ENCODE data around the gene KIF26B. TPM values are rescaled to one million over a fixed set of nuclear protein-coding genes. Genes with fewer than 3 reads are reported as not detected.

The KIF26B gene
- total and polyA plus RNA-seq, 2 of the 4 experiments (the other 2 are of a cell fraction) = 0.53 to 0.54 TPM

DNA sequence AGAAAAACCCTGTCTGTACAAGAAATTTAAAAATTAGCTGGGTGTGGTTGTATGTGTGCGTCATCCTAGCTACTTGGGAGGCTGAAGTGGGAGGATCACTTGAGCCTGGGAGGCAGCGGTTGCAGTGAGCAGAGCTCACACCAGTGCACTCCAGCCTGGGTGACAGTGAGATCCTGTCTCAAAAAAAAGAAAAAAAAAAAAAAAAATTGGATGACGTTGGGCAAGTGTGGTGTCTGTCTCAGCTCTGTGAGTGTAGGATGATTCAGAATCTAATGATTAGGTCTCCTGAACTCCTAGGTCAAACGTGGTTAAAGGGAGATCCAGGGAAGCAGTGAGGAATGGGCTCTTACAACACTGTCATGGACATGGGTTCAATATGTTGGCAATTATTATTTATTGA lies 435.9 kb downstream of the KIF26B start:
- Histone ChIP-seq H2AK5ac (ENCODE audit: low read depth, low read length) (no peak overlapping the region), H3K36me3 (ENCODE audit: control insufficient read depth, insufficient read depth, low read length) (no peaks in the 10 kb centered on the region), H3K9ac (ENCODE audit: low read depth, low read length) (no peak overlapping the region), H2AFZ (replicated peaks; ENCODE audit: low read length, poor library complexity) (no peak overlapping the region), H4K5ac (ENCODE audit: low read depth, low read length) (no peak overlapping the region), H3K23ac (ENCODE audit: low read depth, low read length) (no peak overlapping the region), H3K14ac (replicated peaks; ENCODE audit: low read depth, low read length) (no peak overlapping the region), H2AK9ac (replicated peaks; ENCODE audit: low read depth, low read length, poor library complexity) (no peak overlapping the region), H3K9me3 (ENCODE audit: control insufficient read depth, insufficient read depth, low read length) (no peaks in the 10 kb centered on the region), H4K8ac (ENCODE audit: low read depth in 2 of 2, low read length in 2 of 2) (no peak overlapping the region), H3K4me1 (ENCODE audit: control insufficient read depth, insufficient read depth, low read length) (peaks cover 3% of the 10 kb centered on the region), H3K9me1 (ENCODE audit: insufficient read depth, low read length) (no peaks in the 10 kb centered on the region), H4K20me1 (ENCODE audit: insufficient read depth, low read length) (no peaks in the 10 kb centered on the region), H2BK5ac (ENCODE audit: low read depth, low read length, poor library complexity, severe bottlenecking) (no peak overlapping the region), H3K4ac (ENCODE audit: low read depth, low read length) (no peak overlapping the region), H2BK120ac (ENCODE audit: low read depth, low read length) (no peak overlapping the region), H3K27ac (ENCODE audit: insufficient read depth, low read length) (no peak overlapping the region), H3K18ac (ENCODE audit: low read depth, low read length) (no peak overlapping the region), H4K91ac (ENCODE audit: insufficient read depth, low read depth, low read length) (no peak overlapping the region), H3K79me1 (ENCODE audit: low read depth in 1 of 2, low read length in 2 of 2) (no peaks in the 10 kb centered on the region), H3K4me2 (ENCODE audit: low read depth, low read length) (no peak overlapping the region), H3K56ac (ENCODE audit: extremely low read depth, insufficient read depth, low read length) (no peak overlapping the region), H3K27me3 (ENCODE audit: control insufficient read depth, insufficient read depth, low read length) (no peaks in the 10 kb centered on the region; the same call in 1 of the 2 replicates), H2BK20ac (ENCODE audit: low read depth, low read length) (no peak overlapping the region), H3K4me3 (ENCODE audit: insufficient read depth, low read depth, low read length) (no peak overlapping the region), H2BK15ac (ENCODE audit: low read depth, low read length) (no peak overlapping the region)
- intact Hi-C loops (cut with micrococcal nuclease) (loop anchor here (10.0 kb wide), 2 partner anchors 184 to 284 kb away; no protein-coding TSS in a partner anchor), in situ Hi-C loops (cut with MboI; ENCODE audit: low sequenced_read_pairs) (no loop called here), dilution Hi-C loops (cut with HindIII; ENCODE audit: low sequenced_read_pairs, unreplicated experiment) (no loop called here)
- ChIA-PET CTCF (interaction anchor here (0.6 kb wide), 1 partner anchor 141 kb away, joined by 4 read pairs; no protein-coding TSS in a partner anchor), POLR2A (ENCODE audit: unreplicated experiment) (no interaction called here)
- TF ChIP-seq, protein P1, sequence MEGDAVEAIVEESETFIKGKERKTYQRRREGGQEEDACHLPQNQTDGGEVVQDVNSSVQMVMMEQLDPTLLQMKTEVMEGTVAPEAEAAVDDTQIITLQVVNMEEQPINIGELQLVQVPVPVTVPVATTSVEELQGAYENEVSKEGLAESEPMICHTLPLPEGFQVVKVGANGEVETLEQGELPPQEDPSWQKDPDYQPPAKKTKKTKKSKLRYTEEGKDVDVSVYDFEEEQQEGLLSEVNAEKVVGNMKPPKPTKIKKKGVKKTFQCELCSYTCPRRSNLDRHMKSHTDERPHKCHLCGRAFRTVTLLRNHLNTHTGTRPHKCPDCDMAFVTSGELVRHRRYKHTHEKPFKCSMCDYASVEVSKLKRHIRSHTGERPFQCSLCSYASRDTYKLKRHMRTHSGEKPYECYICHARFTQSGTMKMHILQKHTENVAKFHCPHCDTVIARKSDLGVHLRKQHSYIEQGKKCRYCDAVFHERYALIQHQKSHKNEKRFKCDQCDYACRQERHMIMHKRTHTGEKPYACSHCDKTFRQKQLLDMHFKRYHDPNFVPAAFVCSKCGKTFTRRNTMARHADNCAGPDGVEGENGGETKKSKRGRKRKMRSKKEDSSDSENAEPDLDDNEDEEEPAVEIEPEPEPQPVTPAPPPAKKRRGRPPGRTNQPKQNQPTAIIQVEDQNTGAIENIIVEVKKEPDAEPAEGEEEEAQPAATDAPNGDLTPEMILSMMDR (conservative IDR thresholded peaks at IDR 0.05; ENCODE audit: low read depth, low read length) = no peak
- TF ChIP-seq MAFK (IDR thresholded peaks at IDR 0.05; ENCODE audit: low read depth, low read length) = no peak
- TF ChIP-seq POLR2A (IDR thresholded peaks at IDR 0.05; ENCODE audit: low read depth, low read length) = no peak
- no peak for TF ChIP-seq CEBPB (IDR thresholded peaks at IDR 0.05; ENCODE audit: low read depth, low read length)
- no peak for TF ChIP-seq SMC3 (IDR thresholded peaks at IDR 0.05; ENCODE audit: low read depth, low read length)
- no peak for TF ChIP-seq NFE2L2 (IDR thresholded peaks at IDR 0.05; ENCODE audit: low read depth, low read length)
- no peak for TF ChIP-seq RFX5 (IDR thresholded peaks at IDR 0.05; ENCODE audit: low read depth, low read length)
- no peak for TF ChIP-seq CHD1 (IDR thresholded peaks at IDR 0.05; ENCODE audit: low read depth, low read length)
- TF ChIP-seq MAZ (IDR thresholded peaks at IDR 0.05; ENCODE audit: borderline replicate concordance, low read depth, low read length) = no peak
- no peak for TF ChIP-seq BHLHE40 (IDR thresholded peaks at IDR 0.05; ENCODE audit: low read depth, low read length)
- TF ChIP-seq MXI1 (IDR thresholded peaks at IDR 0.05; ENCODE audit: borderline replicate concordance, low read depth, low read length) = no peak
- no peak for TF ChIP-seq RCOR1 (IDR thresholded peaks at IDR 0.05; ENCODE audit: insufficient replicate concordance, low read length)
- no peak for TF ChIP-seq RAD21 (IDR thresholded peaks at IDR 0.05; ENCODE audit: low read length)
- TF ChIP-seq FOS (IDR thresholded peaks at IDR 0.05; ENCODE audit: low read depth, low read length) = no peak
- TF ChIP-seq, protein P2, sequence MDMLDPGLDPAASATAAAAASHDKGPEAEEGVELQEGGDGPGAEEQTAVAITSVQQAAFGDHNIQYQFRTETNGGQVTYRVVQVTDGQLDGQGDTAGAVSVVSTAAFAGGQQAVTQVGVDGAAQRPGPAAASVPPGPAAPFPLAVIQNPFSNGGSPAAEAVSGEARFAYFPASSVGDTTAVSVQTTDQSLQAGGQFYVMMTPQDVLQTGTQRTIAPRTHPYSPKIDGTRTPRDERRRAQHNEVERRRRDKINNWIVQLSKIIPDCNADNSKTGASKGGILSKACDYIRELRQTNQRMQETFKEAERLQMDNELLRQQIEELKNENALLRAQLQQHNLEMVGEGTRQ (IDR thresholded peaks at IDR 0.05; ENCODE audit: low read depth, low read length) = no peak
- TF ChIP-seq, protein P3, sequence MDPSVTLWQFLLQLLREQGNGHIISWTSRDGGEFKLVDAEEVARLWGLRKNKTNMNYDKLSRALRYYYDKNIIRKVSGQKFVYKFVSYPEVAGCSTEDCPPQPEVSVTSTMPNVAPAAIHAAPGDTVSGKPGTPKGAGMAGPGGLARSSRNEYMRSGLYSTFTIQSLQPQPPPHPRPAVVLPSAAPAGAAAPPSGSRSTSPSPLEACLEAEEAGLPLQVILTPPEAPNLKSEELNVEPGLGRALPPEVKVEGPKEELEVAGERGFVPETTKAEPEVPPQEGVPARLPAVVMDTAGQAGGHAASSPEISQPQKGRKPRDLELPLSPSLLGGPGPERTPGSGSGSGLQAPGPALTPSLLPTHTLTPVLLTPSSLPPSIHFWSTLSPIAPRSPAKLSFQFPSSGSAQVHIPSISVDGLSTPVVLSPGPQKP (IDR thresholded peaks at IDR 0.05; ENCODE audit: borderline replicate concordance, low read depth, low read length) = no peak
- DNase-seq = peak; percentile 36
- 43% methylated on average over 1 of the region's 4 CpGs; no CpG with 5 or more reads in 1 of the 2 experiments for WGBS, 2 experiments (ENCODE audit: extremely low coverage in 2 of 2, insufficient read length in 1 of 2)
- ATAC-seq (ENCODE audit: low read depth) = no peak
- no TSS peak for BruUV-seq (replicated peaks)

Data from IMR-90 (cell line).